ENCODE results near the gene L3MBTL2.
"Not testable (repeated sequence)": the region's sequence is repeated elsewhere in the genome, so short reads cannot be mapped to it uniquely, and the experiment has no call there.

Gene L3MBTL2

GRCh38 chr22:41204992-41205900 lies at the start of gene L3MBTL2:
Gene L3MBTL2, plus strand, starts transcription at chr22:41205312. Its CDS starts 51 bp downstream, at chr22:41205363.
- DNase-seq (ENCODE audit: low read depth) = peak; percentile 76

- no peak for DNase-seq (ENCODE audit: low read depth)
Observed at GRCh38 chr22:41157083-41157482, 48.0 kb upstream of the L3MBTL2 start.

- no peak for DNase-seq (ENCODE audit: low read depth)
Observed at GRCh38 chr22:41169157-41169556, 36.0 kb upstream of the L3MBTL2 start.

- DNase-seq (ENCODE audit: low read depth) = no peak
Observed at GRCh38 chr22:41171996-41172395, 33.1 kb upstream of the L3MBTL2 start.

GRCh38 chr22:41175546-41175945 lies 29.6 kb upstream of the L3MBTL2 start:
- DNase-seq (ENCODE audit: low read depth) = no peak

- no peak for DNase-seq (ENCODE audit: low read depth)
Observed at GRCh38 chr22:41177040-41177621, 28.0 kb upstream of the L3MBTL2 start.

- DNase-seq (ENCODE audit: low read depth) = no peak
Observed at GRCh38 chr22:41177622-41178424, 27.3 kb upstream of the L3MBTL2 start.

GRCh38 chr22:41178425-41178975 lies 26.6 kb upstream of the L3MBTL2 start:
- no peak for DNase-seq (ENCODE audit: low read depth)

- DNase-seq (ENCODE audit: low read depth) = not testable (repeated sequence)
Observed at GRCh38 chr22:41180362-41180761, 24.8 kb upstream of the L3MBTL2 start.

- no peak for DNase-seq (ENCODE audit: low read depth)
Observed at GRCh38 chr22:41180926-41181325, 24.2 kb upstream of the L3MBTL2 start.

GRCh38 chr22:41181349-41182241 lies 23.5 kb upstream of the L3MBTL2 start:
- DNase-seq (ENCODE audit: low read depth) = peak; percentile 28

- no peak for DNase-seq (ENCODE audit: low read depth)
Observed at GRCh38 chr22:41184679-41185078, 20.4 kb upstream of the L3MBTL2 start.

- no peak for DNase-seq (ENCODE audit: low read depth)
Observed at GRCh38 chr22:41191467-41191866, 13.6 kb upstream of the L3MBTL2 start.

GRCh38 chr22:41193829-41194228 lies 11.3 kb upstream of the L3MBTL2 start:
- DNase-seq (ENCODE audit: low read depth) = no peak

GRCh38 chr22:41197038-41197972 lies 7.8 kb upstream of the L3MBTL2 start:
- no peak for DNase-seq (ENCODE audit: low read depth)

GRCh38 chr22:41198027-41198580 lies 7.0 kb upstream of the L3MBTL2 start:
- no peak for DNase-seq (ENCODE audit: low read depth)

- no peak for DNase-seq (ENCODE audit: low read depth)
Observed at GRCh38 chr22:41201141-41201540, 4.0 kb upstream of the L3MBTL2 start.

- no peak for DNase-seq (ENCODE audit: low read depth)
Observed at GRCh38 chr22:41203118-41203517, 2.0 kb upstream of the L3MBTL2 start.

GRCh38 chr22:41204066-41204465 lies 1.0 kb upstream of the L3MBTL2 start:
- DNase-seq (ENCODE audit: low read depth) = no peak

GRCh38 chr22:41206719-41207118 lies 1.6 kb downstream of the L3MBTL2 start:
- DNase-seq (ENCODE audit: low read depth) = no peak

Measured in non-pigmented ciliary epithelial cell (primary cell).